ENCODE data around the gene SLC16A12.
"Not testable (repeated sequence)": the region's sequence is repeated elsewhere in the genome, so short reads cannot be mapped to it uniquely, and the experiment has no call there.

Gene SLC16A12

GRCh38 chr10:89414879-89415821 lies 120.2 kb downstream of the SLC16A12 start:
- DNase-seq, result peak; percentile 55 to 75 (median 58)

DNA sequence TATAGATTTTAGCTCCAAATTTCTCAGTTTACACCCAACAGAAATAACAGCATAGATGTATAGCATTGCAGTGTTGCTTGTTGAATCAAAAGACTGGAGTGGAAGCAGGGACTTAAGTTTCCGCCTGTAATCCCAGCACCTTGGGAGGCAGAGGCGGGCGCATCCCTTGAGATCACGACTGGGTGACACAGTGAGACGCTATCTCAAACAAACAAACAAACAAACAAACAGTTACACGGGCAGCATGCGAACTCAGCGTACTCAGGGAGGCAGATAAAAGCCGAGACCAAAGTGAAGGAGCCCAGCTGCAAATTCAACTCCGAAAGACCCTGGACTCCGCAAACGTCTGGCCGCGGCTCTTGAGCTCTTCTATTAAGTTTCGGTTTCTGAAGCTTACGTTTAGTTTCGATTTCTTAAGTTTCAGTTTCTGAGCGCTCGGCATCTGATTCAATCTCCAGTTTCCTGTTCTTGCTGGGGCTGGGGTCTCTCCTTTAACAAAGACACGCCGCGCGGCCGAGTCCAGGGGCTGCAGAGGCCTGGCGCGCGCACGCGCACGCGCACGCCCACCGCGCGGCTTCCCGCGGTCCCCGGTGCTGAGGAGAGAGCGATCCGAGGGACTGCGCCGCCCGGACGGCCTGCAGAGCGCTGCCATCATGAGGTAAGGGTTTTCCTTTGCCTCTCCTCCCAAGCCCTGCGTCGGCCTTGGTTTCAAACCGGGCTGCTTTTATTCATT lies 121.1 kb downstream of the SLC16A12 start, which contains the start of gene IFIT5:
IFIT5 (plus strand) TSS at position 423 of the 733 bp plus-strand sequence; CDS start at position 654, 231 bp downstream.
- DNase-seq, result peak; percentile 91 to 97 (median 92)

DNA sequence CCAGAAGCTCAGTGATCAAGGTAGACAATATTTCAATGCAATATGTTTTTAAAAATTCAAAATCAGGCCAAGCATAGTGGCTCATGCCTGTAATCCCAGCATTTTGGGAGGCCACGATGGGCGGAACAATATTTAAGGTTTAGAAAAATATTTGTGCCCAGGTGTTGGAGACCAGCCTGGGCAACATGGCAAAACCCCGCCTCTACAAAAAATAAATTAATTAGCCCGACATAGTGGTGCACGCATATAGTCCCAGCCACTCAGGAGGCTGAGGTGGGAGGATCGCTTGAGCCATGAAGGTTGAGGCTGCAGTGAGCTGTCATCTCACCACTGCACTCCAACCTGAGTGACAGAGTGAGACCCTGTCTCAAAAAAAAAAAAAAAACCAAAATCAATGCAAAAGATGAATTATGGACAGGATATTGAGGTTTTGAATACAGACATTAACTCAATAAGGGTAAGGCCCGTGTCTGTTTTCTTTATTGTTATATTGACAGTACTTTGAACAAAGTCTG lies 121.9 kb downstream of the SLC16A12 start:
- no peak for DNase-seq

GRCh38 chr10:89412276-89412675 lies 123.1 kb downstream of the SLC16A12 start:
- peak in 2 of 3 donors; percentile 46 to 61 for DNase-seq

DNA sequence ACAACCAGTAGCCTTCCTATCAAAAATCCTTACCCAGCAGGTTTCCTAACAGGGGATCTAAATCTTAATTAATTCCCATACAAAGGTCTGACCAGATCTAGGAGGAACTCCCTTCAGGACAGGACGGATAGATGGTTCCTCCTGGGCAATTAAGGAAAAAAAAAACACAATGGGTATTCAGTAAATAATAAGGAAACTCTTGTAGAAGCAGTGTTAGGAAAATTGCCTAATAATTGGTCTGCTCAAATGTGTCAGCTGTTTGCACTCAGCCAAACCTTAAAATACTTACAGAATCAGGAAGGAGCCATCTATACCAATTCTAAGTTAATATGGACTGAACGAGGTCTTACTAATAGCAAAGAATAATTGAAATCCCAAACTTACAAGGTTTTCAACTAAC lies 124.3 kb downstream of the SLC16A12 start:
- peak in 2 of 3 donors; percentile 51 to 66 for DNase-seq

- peak; percentile 76 to 88 (median 80) for DNase-seq
These were observed 124.8 kb downstream of the SLC16A12 start for GRCh38 chr10:89410551-89410950.

GRCh38 chr10:89409282-89409681 lies 126.1 kb downstream of the SLC16A12 start:
- DNase-seq, result not testable (repeated sequence)

DNA sequence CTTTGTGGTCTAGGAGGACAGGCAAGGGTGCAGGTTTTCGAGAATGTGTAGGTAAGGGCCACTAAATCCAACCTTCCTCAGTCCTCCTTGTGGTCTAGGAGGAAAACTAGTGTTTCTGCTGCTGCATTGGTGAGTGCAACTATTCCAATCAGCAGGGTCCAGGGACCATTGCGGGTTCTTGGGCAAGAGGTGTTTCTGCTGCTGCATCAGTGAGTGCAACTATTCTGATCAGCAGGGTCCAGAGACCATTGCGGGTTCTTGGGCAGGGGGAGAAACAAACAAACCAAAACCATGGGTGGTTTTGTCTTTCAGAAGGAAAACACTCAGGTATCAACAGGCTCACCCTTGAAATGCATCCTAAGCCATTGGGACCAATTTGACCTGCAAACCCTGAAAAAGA lies 127.6 kb downstream of the SLC16A12 start:
- DNase-seq, result not testable (repeated sequence)

DNA sequence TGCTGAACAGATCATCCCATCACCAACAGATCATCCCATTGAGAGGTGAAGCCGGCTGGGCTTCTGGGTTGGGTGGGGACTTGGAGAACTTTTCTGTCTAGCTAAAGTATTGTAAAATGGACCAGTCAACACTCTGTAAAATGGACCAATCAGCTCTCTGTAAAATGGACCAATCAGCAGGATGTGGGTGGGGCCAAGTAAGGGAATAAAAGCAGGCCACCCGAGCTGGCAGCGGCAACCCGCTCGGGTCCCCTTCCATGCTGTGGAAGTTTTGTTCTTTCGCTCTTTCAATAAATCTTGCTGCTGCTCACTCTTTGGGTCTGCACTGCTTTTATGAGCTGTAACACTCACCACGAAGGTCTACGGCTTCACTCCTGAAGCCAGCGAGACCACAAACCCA lies 129.2 kb downstream of the SLC16A12 start:
- DNase-seq, result not testable (repeated sequence)

DNA sequence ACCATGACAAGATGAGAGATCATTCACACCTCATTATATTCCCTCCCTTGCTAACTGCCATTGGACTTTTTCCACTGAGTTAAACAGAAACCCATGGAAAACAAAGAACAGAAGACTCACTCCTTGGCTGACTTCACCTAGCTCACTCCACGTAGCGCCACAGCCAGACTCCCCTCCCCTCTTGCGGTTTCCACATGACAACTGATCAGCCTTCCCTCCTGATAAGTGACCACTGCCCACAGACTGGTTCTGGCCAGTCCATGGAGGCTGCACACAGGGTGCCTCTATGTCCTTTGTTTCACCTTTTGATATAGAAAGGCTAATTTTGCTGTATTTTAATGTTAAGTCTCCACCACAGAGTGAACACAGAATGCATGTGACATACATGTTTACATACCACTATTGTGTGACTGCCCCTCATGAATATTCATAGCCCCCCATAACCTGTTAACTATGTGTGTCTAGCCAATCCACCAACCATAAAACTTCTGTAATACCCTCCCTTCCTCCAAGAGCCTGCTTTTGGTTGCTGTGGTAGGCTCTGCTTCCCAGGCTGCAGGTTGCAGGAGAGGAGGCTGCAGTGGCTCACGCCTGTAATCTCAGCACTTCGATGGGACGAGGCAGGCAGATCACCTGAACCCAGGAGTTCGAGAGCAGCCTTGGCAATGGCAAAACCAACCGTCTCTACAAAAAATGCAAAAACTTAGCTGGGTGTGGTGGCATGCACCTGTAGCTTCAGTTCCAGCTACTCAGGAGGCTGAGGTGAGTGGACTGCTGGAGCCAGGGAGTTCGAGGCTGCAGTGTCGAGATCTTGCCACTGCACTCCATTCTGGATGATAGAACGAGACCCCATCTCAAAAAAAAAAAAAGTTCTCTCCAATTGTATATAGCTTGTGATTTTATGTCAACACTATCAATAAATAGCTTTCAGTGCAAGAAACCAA lies 131.0 kb downstream of the SLC16A12 start:
- no peak for DNase-seq

DNA sequence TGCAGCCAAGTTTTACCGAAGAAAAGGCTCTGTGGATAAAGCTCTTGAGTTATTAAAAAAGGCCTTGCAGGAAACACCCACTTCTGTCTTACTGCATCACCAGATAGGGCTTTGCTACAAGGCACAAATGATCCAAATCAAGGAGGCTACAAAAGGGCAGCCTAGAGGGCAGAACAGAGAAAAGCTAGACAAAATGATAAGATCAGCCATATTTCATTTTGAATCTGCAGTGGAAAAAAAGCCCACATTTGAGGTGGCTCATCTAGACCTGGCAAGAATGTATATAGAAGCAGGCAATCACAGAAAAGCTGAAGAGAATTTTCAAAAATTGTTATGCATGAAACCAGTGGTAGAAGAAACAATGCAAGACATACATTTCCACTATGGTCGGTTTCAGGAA lies 132.4 kb downstream of the SLC16A12 start:
- DNase-seq, result no peak

GRCh38 chr10:89399956-89400355 lies 135.4 kb downstream of the SLC16A12 start:
- DNase-seq, result peak; percentile 47 to 89 (median 48)

GRCh38 chr10:89398003-89398749 lies 137.2 kb downstream of the SLC16A12 start:
- DNase-seq, result no peak

GRCh38 chr10:89395141-89395540 lies 140.3 kb downstream of the SLC16A12 start:
- DNase-seq, result no peak

DNA sequence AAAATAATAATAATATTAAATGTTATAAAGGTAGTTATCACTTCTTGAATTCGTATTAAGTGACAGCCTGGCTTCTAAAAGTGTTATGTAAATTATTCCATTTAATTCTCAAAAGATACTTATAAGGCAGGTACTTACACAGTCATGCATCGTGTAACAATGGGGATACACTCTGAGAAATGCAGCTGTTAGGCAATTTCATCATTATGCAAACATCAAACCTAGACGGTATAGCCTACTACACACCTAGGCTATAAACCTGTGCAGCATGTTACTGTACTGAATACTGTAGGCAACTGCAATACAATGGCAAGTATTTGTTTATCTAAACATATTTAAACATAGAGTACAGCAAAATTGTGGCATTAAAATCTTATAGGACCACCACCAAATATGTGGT lies 141.5 kb downstream of the SLC16A12 start:
- DNase-seq, result no peak

DNA sequence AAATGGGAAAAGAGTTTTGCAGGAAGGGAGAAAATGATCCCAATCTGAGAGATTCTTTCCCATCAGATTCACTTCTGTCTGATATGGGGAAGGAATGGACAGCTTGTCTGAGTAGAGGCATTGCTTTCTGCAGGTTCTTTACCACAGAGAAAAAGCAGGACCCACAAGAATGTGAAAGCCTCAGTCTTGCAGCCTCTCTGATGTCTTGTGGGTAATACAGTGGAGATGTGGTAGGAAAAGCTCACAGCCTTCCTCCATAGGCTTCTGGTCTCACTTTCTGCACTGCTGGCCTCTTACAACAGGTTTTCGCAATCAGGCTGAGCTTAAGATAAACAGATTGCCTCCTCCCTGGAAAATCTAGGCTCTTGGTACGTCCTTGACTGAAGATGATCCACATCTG lies 142.4 kb downstream of the SLC16A12 start:
- DNase-seq, result peak in 1 of 3 donors; percentile 38

- DNase-seq, result peak; percentile 88 to 97 (median 96)
These were observed 143.3 kb downstream of the SLC16A12 start, which contains the start of gene IFIT1 for GRCh38 chr10:89391907-89392756. Gene IFIT1 (plus strand): TSS chr10:89392623. CDS start chr10:89392713, 90 bp downstream.

- DNase-seq, result not testable (repeated sequence)
These were observed 144.2 kb downstream of the SLC16A12 start for GRCh38 chr10:89391226-89391576.

DNA sequence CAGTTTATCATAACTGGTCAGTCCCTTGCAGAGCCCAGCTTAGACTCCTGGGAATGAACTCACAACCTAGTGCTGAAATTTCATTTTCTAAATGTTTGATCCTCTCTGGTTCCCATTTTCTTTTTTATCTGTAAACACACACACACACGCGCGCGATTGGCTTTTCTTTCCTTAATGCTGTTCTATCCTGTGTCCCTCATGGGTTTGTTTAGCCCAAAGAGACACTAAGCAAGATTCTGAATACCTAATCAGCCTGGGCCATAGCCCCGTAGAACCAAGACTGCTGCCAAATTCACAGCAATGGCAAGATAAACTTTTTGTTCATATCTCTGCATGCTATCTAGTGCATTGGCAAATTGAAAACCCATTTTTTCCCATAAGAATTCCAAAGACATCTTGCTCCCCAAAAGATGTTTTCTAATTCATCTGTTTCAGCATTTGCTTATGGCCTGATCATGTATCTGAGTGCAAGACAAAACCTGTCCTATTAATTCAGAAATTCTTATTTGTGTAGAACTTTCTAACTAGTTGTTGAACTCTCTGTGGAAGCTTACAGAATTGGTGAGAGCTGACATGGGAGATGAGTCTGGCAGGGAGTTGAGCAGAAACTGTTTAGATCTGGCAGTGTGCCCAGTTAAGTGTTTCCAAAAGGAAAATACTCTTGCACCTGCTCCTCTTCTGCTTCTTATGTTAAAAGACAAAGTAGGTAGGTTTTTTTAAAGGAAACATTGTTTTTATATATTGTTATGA lies 144.7 kb downstream of the SLC16A12 start:
- DNase-seq, result no peak

- DNase-seq, result peak in 1 of 3 donors; percentile 40
These were observed 146.1 kb downstream of the SLC16A12 start for GRCh38 chr10:89389254-89389653.

All from suppressor macrophage treated with lipopolysaccharide for 1 hour (primary cell).